HG03575 (cell line): ENCODE measurements around the gene CSTF3.

Experiments
- ATAC-seq: cut with Tn5 transposase; IDR thresholded peaks from one replicate; pipeline ENCODE4 v1.9.1; 2021; ENCODE audit not compliant: unreplicated experiment, insufficient number of reproducible peaks, low FRiP score; ENCODE audit errors: extremely low read depth

Gene CSTF3

GRCh38 chr11:33109294-33109895 is 51.9 kb downstream of the CSTF3 start:
- ATAC-seq, result no peak

- no peak for ATAC-seq
These were observed 57.4 kb downstream of the CSTF3 start for GRCh38 chr11:33103836-33104235.

GRCh38 chr11:33094157-33094556 is 67.1 kb downstream of the CSTF3 start:
- no peak for ATAC-seq

- no peak for ATAC-seq
These were observed 71.5 kb downstream of the CSTF3 start for GRCh38 chr11:33089776-33090175.

- ATAC-seq, result no peak
These were observed 75.3 kb downstream of the CSTF3 start for GRCh38 chr11:33086017-33086416.

- ATAC-seq, result no peak
These were observed 77.4 kb downstream of the CSTF3 start for GRCh38 chr11:33083918-33084317.

GRCh38 chr11:33072465-33072864 is 88.8 kb downstream of the CSTF3 start:
- ATAC-seq, result no peak

- no peak for ATAC-seq
These were observed 92.5 kb downstream of the CSTF3 start for GRCh38 chr11:33068611-33069340.

GRCh38 chr11:33067294-33067693 is 94.0 kb downstream of the CSTF3 start:
- no peak for ATAC-seq

GRCh38 chr11:33065445-33066178 is 95.7 kb downstream of the CSTF3 start:
- ATAC-seq, result no peak

GRCh38 chr11:33064866-33065265 is 96.4 kb downstream of the CSTF3 start:
- no peak for ATAC-seq

GRCh38 chr11:33064033-33064825 is 97.1 kb downstream of the CSTF3 start:
- ATAC-seq, result no peak

GRCh38 chr11:33063326-33063881 is 97.9 kb downstream of the CSTF3 start:
- ATAC-seq, result peak; percentile 58

- ATAC-seq, result no peak
These were observed 99.1 kb downstream of the CSTF3 start for GRCh38 chr11:33062137-33062536.

- no peak for ATAC-seq
These were observed 101.0 kb downstream of the CSTF3 start for GRCh38 chr11:33060271-33060670.

- ATAC-seq, result no peak
These were observed 101.8 kb downstream of the CSTF3 start for GRCh38 chr11:33059331-33060007.

GRCh38 chr11:33057284-33057683 is 104.0 kb downstream of the CSTF3 start:
- ATAC-seq, result no peak

- no peak for ATAC-seq
These were observed 105.9 kb downstream of the CSTF3 start for GRCh38 chr11:33055375-33055774.

- no peak for ATAC-seq
These were observed 109.0 kb downstream of the CSTF3 start for GRCh38 chr11:33052231-33052630.
